ENCODE measurements around the gene NIF3L1. TPM values are rescaled to one million over a fixed set of nuclear protein-coding genes. Genes with fewer than 3 reads are reported as not detected.

NIF3L1 gene
- total RNA-seq, 2 experiments from 2014 or later, result 31.6 to 33.3 TPM

DNA sequence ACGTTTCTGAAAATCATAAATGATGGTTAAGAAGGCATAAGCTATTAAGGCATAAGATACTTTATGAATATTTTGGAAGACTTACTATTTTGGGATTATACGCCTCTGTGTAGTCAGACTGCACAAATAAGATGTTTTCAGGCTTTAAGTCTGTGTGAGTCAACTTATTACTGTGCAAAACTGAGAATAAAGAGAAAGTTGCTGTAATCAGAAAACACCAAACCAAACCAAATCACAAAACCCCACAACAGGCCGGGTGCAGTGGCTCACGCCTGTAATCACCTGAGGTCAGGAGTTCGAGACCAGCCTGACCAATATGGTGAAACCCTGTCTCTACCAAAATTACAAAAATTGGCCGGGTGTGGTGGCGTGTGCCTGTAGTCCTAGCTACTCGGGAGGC lies 32.4 kb upstream of the NIF3L1 start:
- CTCF ChIA-PET, result no interaction called here
- Mint-ChIP-seq H3K9me3 (no peaks in the 10 kb centered on the region), H3K27ac (no peak overlapping the region), H3K4me1 (ENCODE audit: low read depth) (peaks cover 48% of the 10 kb centered on the region), H3K4me3 (no peak overlapping the region), H3K36me3 (ENCODE audit: low read depth) (peaks cover 80% of the 10 kb centered on the region), H3K27me3 (ENCODE audit: low read depth) (no peaks in the 10 kb centered on the region)
- no peak for DNase-seq
- intact Hi-C loops (cut with micrococcal nuclease), result no loop called here

- Mint-ChIP-seq H3K27ac (peak overlapping the region; percentile 89), H3K36me3 (ENCODE audit: low read depth) (peaks cover 77% of the 10 kb centered on the region), H3K27me3 (ENCODE audit: low read depth) (no peaks in the 10 kb centered on the region), H3K4me1 (ENCODE audit: low read depth) (peaks cover 56% of the 10 kb centered on the region), H3K9me3 (no peaks in the 10 kb centered on the region), H3K4me3 (peak overlapping the region; percentile 98)
- DNase-seq, result peak; percentile 64
- CTCF ChIA-PET, result interaction anchor here (1.2 kb wide), 1 partner anchor 156 kb away, joined by 3 read pairs; no protein-coding TSS in a partner anchor
- intact Hi-C loops (cut with micrococcal nuclease), result no loop called here
Measured at GRCh38 chr2:200860092-200860795, 28.9 kb upstream of the NIF3L1 start.

DNA sequence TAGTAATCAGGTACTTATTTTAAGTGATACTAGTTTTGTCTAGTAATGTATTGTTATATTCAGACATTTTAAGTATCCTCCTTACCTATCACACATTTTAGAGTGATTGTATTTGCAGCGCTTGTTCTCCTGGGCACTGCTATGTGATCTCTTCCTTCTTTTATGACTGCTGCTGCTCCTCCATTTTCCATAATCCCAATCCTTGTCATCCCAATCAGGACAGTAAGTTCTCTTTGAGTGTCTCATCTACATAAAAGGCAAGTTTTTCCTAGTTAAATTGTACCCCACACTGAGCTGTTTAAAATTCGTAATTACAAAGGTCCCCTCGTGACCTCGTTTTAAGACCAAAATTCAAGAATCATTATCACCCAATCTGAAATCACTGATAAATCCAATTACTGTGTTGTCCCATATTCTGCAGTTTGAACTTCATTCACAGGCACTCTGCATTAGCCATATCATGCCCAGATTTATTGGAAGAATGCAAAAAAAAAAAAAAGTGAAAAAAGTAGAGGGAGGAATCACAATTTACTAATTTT lies 27.5 kb upstream of the NIF3L1 start:
- H3K4me1 Mint-ChIP-seq (ENCODE audit: low read depth), result peaks cover 53% of the 10 kb centered on the region
- DNase-seq, result no peak
- intact Hi-C loops (cut with micrococcal nuclease), result loop anchor here (1.0 to 2.0 kb wide), 7 partner anchors 47 to 397 kb away; partner anchors contain the start of gene ORC2
- CTCF ChIA-PET, result interaction anchor here (0.6 to 1.0 kb wide), 3 partner anchors 219 to 316 kb away, joined by 3 to 6 read pairs (median 5); no protein-coding TSS in a partner anchor
- peak overlapping the region; percentile 100 for H3K27ac Mint-ChIP-seq
- H3K27me3 Mint-ChIP-seq (ENCODE audit: low read depth), result no peaks in the 10 kb centered on the region
- peaks cover 70% of the 10 kb centered on the region for H3K36me3 Mint-ChIP-seq (ENCODE audit: low read depth)
- no peaks in the 10 kb centered on the region for H3K9me3 Mint-ChIP-seq
- H3K4me3 Mint-ChIP-seq, result peak overlapping the region; percentile 98

DNA sequence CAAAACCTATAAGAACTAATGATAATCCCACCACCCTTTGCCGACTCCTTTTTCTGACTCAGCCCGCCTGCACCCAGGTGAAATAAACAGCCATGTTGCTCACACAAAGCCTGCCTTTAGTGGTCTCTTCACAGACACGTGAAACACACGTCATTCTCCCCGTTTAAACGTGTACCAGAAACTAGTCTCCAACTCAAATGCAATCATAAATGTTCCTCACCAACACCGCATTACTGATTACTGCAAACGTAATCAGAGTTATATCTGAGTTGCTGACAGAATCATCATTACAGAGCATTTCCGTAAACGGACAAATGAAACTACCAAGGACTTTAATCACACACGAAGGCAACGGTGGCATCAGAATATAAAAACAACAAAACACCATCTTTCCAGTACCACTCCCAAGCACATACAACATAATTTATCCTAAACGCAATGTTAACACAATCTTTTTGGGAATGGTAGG lies 26.6 kb upstream of the NIF3L1 start:
- Mint-ChIP-seq H3K27me3 (ENCODE audit: low read depth) (no peaks in the 10 kb centered on the region), H3K27ac (peak overlapping the region; percentile 100), H3K4me1 (ENCODE audit: low read depth) (peaks cover 47% of the 10 kb centered on the region), H3K36me3 (ENCODE audit: low read depth) (peaks cover 61% of the 10 kb centered on the region), H3K4me3 (peak overlapping the region; percentile 98), H3K9me3 (no peaks in the 10 kb centered on the region)
- CTCF ChIA-PET, result interaction anchor here (0.6 kb wide), 1 partner anchor 315 kb away, joined by 5 read pairs; no protein-coding TSS in a partner anchor
- DNase-seq, result peak; percentile 86
- intact Hi-C loops (cut with micrococcal nuclease), result loop anchor here (1.0 to 2.0 kb wide), 7 partner anchors 48 to 396 kb away; partner anchors contain the start of gene ORC2

GRCh38 chr2:200863782-200864175 lies 25.4 kb upstream of the NIF3L1 start:
- H3K4me1 Mint-ChIP-seq (ENCODE audit: low read depth), result peaks cover 37% of the 10 kb centered on the region
- H3K36me3 Mint-ChIP-seq (ENCODE audit: low read depth), result peaks cover 49% of the 10 kb centered on the region
- no peaks in the 10 kb centered on the region for H3K9me3 Mint-ChIP-seq
- CTCF ChIA-PET, result interaction anchor here (0.8 to 1.8 kb wide), 6 partner anchors 9 to 259 kb away, joined by 3 to 7 read pairs (median 4); partner anchors contain the start of genes NIF3L1 and PPIL3
- peak overlapping the region; percentile 98 for H3K4me3 Mint-ChIP-seq
- peak overlapping the region; percentile 100 for H3K27ac Mint-ChIP-seq
- no peaks in the 10 kb centered on the region for H3K27me3 Mint-ChIP-seq (ENCODE audit: low read depth)
- intact Hi-C loops (cut with micrococcal nuclease), result loop anchor here (1.0 to 2.0 kb wide), 10 partner anchors 26 to 1403 kb away; partner anchors contain the start of genes BZW1, HYCC2, NIF3L1 and ORC2
- peak; percentile 43 for DNase-seq

GRCh38 chr2:200864176-200865034 lies 24.8 kb upstream of the NIF3L1 start, which contains the start of gene CLK1:
CLK1 (minus strand) TSS chr2:200864658; CDS start chr2:200861862, 2,796 bp downstream.
- Mint-ChIP-seq H3K4me1 (ENCODE audit: low read depth) (peaks cover 31% of the 10 kb centered on the region), H3K9me3 (no peaks in the 10 kb centered on the region), H3K36me3 (ENCODE audit: low read depth) (peaks cover 43% of the 10 kb centered on the region), H3K27me3 (ENCODE audit: low read depth) (no peaks in the 10 kb centered on the region), H3K27ac (peak within 1 kb of the TSS; percentile 100), H3K4me3 (peak within 1 kb of the TSS; percentile 98)
- CTCF ChIA-PET, result interaction anchor here (0.8 to 1.8 kb wide), 7 partner anchors 9 to 343 kb away, joined by 3 to 7 read pairs (median 3); partner anchors contain the start of genes NIF3L1 and PPIL3
- intact Hi-C loops (cut with micrococcal nuclease), result loop anchor here (1.0 to 2.0 kb wide), 7 partner anchors 25 to 1402 kb away; partner anchors contain the start of genes BZW1, HYCC2, NIF3L1 and PPIL3
- DNase-seq, result peak; percentile 98

GRCh38 chr2:200869014-200869413 lies 20.2 kb upstream of the NIF3L1 start:
- no peak for DNase-seq
- Mint-ChIP-seq H3K27me3 (ENCODE audit: low read depth) (no peaks in the 10 kb centered on the region), H3K27ac (no peak overlapping the region), H3K9me3 (no peaks in the 10 kb centered on the region), H3K4me3 (no peak overlapping the region), H3K4me1 (ENCODE audit: low read depth) (peaks cover 13% of the 10 kb centered on the region), H3K36me3 (ENCODE audit: low read depth) (peaks cover 9% of the 10 kb centered on the region)
- CTCF ChIA-PET, result interaction anchor here (0.6 to 0.9 kb wide), 2 partner anchors 18 to 156 kb away, joined by 3 read pairs; no protein-coding TSS in a partner anchor
- intact Hi-C loops (cut with micrococcal nuclease), result no loop called here

DNA sequence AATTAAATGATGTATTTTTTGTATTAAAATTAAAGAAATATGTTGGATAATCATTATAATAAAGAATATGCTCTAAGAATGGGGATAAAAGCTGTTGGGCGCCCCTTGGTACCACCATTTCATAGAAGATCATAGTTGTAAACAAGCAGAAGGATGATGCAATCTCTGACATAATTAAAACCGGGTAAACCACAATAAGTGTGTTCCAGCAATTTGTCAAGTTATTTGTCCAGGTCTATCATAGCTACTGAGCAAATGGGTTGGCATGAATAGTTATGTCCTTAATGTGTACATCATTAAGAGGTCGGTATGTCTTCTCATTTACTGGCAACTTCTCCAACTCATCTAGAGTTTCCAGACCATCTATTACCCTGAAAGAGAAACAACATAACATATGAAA lies 18.0 kb upstream of the NIF3L1 start:
- Mint-ChIP-seq H3K9me3 (no peaks in the 10 kb centered on the region), H3K27ac (peak overlapping the region; percentile 80), H3K4me3 (no peak overlapping the region), H3K36me3 (ENCODE audit: low read depth) (peaks cover 14% of the 10 kb centered on the region), H3K4me1 (ENCODE audit: low read depth) (peaks cover 9% of the 10 kb centered on the region), H3K27me3 (ENCODE audit: low read depth) (no peaks in the 10 kb centered on the region)
- no peak for DNase-seq
- CTCF ChIA-PET, result interaction anchor here (1.1 kb wide), 1 partner anchor 295 kb away, joined by 3 read pairs; no protein-coding TSS in a partner anchor
- intact Hi-C loops (cut with micrococcal nuclease), result no loop called here

DNA sequence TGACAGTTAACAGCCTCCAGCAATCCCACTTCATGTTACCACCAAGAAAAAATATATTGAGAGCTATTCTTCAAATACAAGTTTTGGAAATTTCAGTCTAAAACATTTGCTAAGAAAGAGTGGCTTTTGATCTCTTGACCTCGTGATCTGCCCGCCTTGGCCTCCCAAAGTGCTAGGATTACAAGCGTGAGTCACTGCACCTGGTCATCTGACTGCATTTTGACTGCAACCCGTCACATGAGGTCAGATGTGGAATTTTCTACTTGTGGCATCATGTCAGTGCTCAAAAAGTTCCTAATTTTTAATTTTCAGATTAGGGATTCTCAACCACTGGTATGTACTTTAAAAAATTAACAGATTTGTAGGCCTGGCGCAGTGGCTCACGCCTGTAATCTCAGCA lies 15.6 kb upstream of the NIF3L1 start:
- Mint-ChIP-seq H3K27ac (no peak overlapping the region), H3K36me3 (ENCODE audit: low read depth) (peaks cover 18% of the 10 kb centered on the region), H3K27me3 (ENCODE audit: low read depth) (no peaks in the 10 kb centered on the region), H3K4me1 (ENCODE audit: low read depth) (peaks cover 6% of the 10 kb centered on the region), H3K9me3 (no peaks in the 10 kb centered on the region), H3K4me3 (no peak overlapping the region)
- intact Hi-C loops (cut with micrococcal nuclease), result no loop called here
- CTCF ChIA-PET, result interaction anchor here (1.4 kb wide), 1 partner anchor 10 kb away, joined by 5 read pairs; the partner anchor contains the start of gene CLK1
- no peak for DNase-seq

GRCh38 chr2:200877443-200877842 lies 11.7 kb upstream of the NIF3L1 start:
- CTCF ChIA-PET, result interaction anchor here (0.6 to 1.0 kb wide), 3 partner anchors 20 to 197 kb away, joined by 3 to 4 read pairs (median 3); partner anchors contain the start of gene ORC2
- Mint-ChIP-seq H3K9me3 (no peaks in the 10 kb centered on the region), H3K4me3 (no peak overlapping the region), H3K27me3 (ENCODE audit: low read depth) (no peaks in the 10 kb centered on the region), H3K36me3 (ENCODE audit: low read depth) (peaks cover 24% of the 10 kb centered on the region), H3K4me1 (ENCODE audit: low read depth) (peaks cover 5% of the 10 kb centered on the region), H3K27ac (no peak overlapping the region)
- intact Hi-C loops (cut with micrococcal nuclease), result no loop called here
- DNase-seq, result no peak

DNA sequence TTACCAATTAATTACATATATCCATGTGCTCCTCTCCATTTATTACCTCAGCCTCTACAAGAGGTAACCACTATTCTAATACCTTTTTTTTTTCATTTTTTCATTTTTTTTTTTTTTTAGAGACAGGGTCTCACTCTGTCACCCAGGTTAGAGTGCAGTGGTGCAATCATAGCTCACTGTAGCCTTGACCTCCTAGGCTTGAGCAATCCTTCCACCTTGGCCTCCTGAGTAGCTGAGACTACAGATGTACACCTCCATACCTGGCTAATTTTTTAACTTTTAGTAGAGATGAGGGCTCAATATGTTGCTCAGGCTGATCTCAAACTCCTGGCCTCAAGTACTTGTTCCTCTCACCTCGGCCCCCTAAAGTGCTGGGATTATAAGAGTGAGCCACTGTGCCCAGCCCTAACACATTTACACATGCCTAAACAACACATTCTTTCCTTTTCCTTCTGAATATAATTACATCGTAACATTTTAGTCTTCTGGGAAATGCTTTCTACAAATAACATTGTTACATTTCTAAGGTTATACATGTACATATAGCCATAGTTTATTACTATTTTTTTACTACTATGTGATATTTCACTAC lies 10.8 kb upstream of the NIF3L1 start:
- H3K27me3 Mint-ChIP-seq (ENCODE audit: low read depth), result no peaks in the 10 kb centered on the region
- no peak overlapping the region for H3K4me3 Mint-ChIP-seq
- peaks cover 28% of the 10 kb centered on the region for H3K36me3 Mint-ChIP-seq (ENCODE audit: low read depth)
- CTCF ChIA-PET, result interaction anchor here (0.6 to 1.0 kb wide), 4 partner anchors 11 to 196 kb away, joined by 3 to 4 read pairs (median 3); partner anchors contain the start of gene ORC2
- intact Hi-C loops (cut with micrococcal nuclease), result no loop called here
- H3K27ac Mint-ChIP-seq, result no peak overlapping the region
- H3K4me1 Mint-ChIP-seq (ENCODE audit: low read depth), result peaks cover 7% of the 10 kb centered on the region
- no peak for DNase-seq
- H3K9me3 Mint-ChIP-seq, result no peaks in the 10 kb centered on the region
